SK-N-SH treated with all-trans-retinoic acid at 6 μM for 48 hours (cell line): ENCODE data around the gene UBL4B.
A peak's percentile ranks its signal among the peaks of the same experiment; 100 is the strongest.

ENCODE experiments used
- ATAC-seq: fragments of 200-7000 bp; cut with Tn5 transposase; 3 replicates; pipeline ENCODE4 v1.9.1; 2020; ENCODE audit warnings: mild to moderate bottlenecking, moderate library complexity
- ARNTL ChIP-seq: fragments of 450-650 bp; formaldehyde crosslinking; IDR thresholded peaks from 2 replicates; pipeline ENCODE4 v1.5.0; 2020; ENCODE audit warnings: low read depth, mild to moderate bottlenecking, moderate library complexity, borderline replicate concordance
- BACH2 ChIP-seq: fragments of 250-450 bp; sonication (Bioruptor Pico); IDR thresholded peaks from 2 replicates; pipeline ENCODE4 v1.9.0; 2021; ENCODE audit warnings: mild to moderate bottlenecking, borderline replicate concordance
- CSDC2 ChIP-seq: fragments of 250-450 bp; sonication (Bioruptor Pico); IDR thresholded peaks from 2 replicates; pipeline ENCODE4 v1.5.0; 2020; ENCODE audit warnings: mild to moderate bottlenecking, moderate library complexity
- ESRRG ChIP-seq: fragments of 250-450 bp; sonication (Bioruptor Pico); IDR thresholded peaks from 2 replicates; pipeline ENCODE4 v1.6.1; 2021; ENCODE audit warnings: mild to moderate bottlenecking
- GLIS3 ChIP-seq: fragments of 250-450 bp; sonication (Bioruptor Pico); IDR thresholded peaks from 2 replicates; pipeline ENCODE4 v1.5.0; 2020; ENCODE audit warnings: mild to moderate bottlenecking, moderate library complexity
- ISL1 ChIP-seq: fragments of 250-450 bp; sonication (Bioruptor Pico); IDR thresholded peaks from 2 replicates; pipeline ENCODE4 v2.1.2; 2022; ENCODE audit warnings: mild to moderate bottlenecking, moderate library complexity
- OSR1 ChIP-seq: fragments of 250-450 bp; sonication (Bioruptor Pico); IDR thresholded peaks from 2 replicates; pipeline ENCODE4 v1.8.0; 2022; ENCODE audit warnings: moderate library complexity, mild to moderate bottlenecking, inconsistent platforms
- PPARA ChIP-seq: fragments of 250-450 bp; sonication (Bioruptor Pico); IDR thresholded peaks from 2 replicates; pipeline ENCODE4 v1.5.0; 2020; ENCODE audit warnings: mild to moderate bottlenecking, borderline replicate concordance
- RARB ChIP-seq: fragments of 250-450 bp; sonication (Bioruptor Pico); IDR thresholded peaks from 2 replicates; pipeline ENCODE4 v1.8.0; 2021; ENCODE audit warnings: mild to moderate bottlenecking, moderate library complexity
- SNAI2 ChIP-seq: fragments of 250-450 bp; sonication (Bioruptor Pico); IDR thresholded peaks from 2 replicates; pipeline ENCODE4 v1.5.0; 2020; ENCODE audit warnings: mild to moderate bottlenecking, moderate library complexity
- TCF4 ChIP-seq: fragments of 250-450 bp; sonication (Bioruptor Pico); IDR thresholded peaks from 2 replicates; pipeline ENCODE4 v1.8.0; 2021; ENCODE audit warnings: mild to moderate bottlenecking, moderate library complexity, borderline replicate concordance
- TOX ChIP-seq: fragments of 250-450 bp; sonication (Bioruptor Pico); IDR thresholded peaks from 2 replicates; pipeline ENCODE4 v1.8.0; 2021; ENCODE audit warnings: mild to moderate bottlenecking, moderate library complexity, borderline replicate concordance
- ZC3H10 ChIP-seq: fragments of 250-450 bp; sonication (Bioruptor Pico); IDR thresholded peaks from 2 replicates; pipeline ENCODE4 v1.5.1; 2021; ENCODE audit warnings: mild to moderate bottlenecking, moderate library complexity
- ZFP30 ChIP-seq: fragments of 450-650 bp; formaldehyde crosslinking; IDR thresholded peaks from 2 replicates; pipeline ENCODE4 v1.5.0; 2022; ENCODE audit warnings: mild to moderate bottlenecking, moderate library complexity
- ZNF565 ChIP-seq: fragments of 450-650 bp; formaldehyde crosslinking; conservative IDR thresholded peaks from 2 replicates; pipeline ENCODE4 v1.5.0; 2020; ENCODE audit warnings: low read depth, mild to moderate bottlenecking, moderate library complexity
- ZNF70 ChIP-seq: fragments of 450-650 bp; formaldehyde crosslinking; IDR thresholded peaks from 2 replicates; pipeline ENCODE4 v1.5.0; 2020; ENCODE audit warnings: mild to moderate bottlenecking, moderate library complexity
- ZNF8 ChIP-seq: fragments of 450-650 bp; formaldehyde crosslinking; IDR thresholded peaks from 2 replicates; pipeline ENCODE4 v1.5.0; 2020; ENCODE audit warnings: mild to moderate bottlenecking, moderate library complexity
- TF ChIP-seq, protein P1 (sequence below): fragments of 250-450 bp; sonication (Bioruptor Pico); IDR thresholded peaks from 2 replicates; pipeline ENCODE4 v1.8.0; 2020; ENCODE audit warnings: mild to moderate bottlenecking, moderate library complexity, borderline replicate concordance
- TF ChIP-seq, protein P2 (sequence below): fragments of 250-450 bp; sonication (Bioruptor Pico); IDR thresholded peaks from 2 replicates; pipeline ENCODE4 v1.5.1; 2021; ENCODE audit warnings: mild to moderate bottlenecking, moderate library complexity
- TF ChIP-seq, protein P3 (sequence below): fragments of 250-450 bp; sonication (Bioruptor Pico); IDR thresholded peaks from 2 replicates; pipeline ENCODE4 v1.5.0; 2020; ENCODE audit warnings: mild to moderate bottlenecking, moderate library complexity

Gene UBL4B

GRCh38 chr1:110118636-110119396 lies 6.6 kb downstream of the UBL4B start:
- ATAC-seq = peak; percentile 44; the same call in 1 of the 3 replicates

DNA sequence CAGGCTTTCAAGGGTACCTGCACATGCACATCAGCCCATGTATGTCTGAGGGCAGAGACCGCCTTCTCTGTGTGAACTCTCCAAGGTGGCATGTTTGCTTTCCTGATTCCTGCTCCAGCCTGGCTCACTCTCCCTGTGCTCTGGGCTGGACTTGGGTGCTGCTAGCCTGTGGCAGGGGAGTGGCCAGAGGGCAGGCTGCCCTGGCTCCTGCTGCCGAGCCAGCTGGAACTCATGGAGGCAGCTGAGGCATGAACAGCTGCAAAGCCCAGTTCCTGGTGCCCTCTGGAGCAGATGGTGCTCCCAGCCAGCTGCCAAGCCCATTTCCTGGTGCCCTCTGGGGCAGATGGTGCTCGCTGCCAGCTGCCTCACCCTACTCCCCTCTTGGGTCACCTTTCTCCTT lies 7.6 kb downstream of the UBL4B start:
- no peak for ATAC-seq
- no peak for TF ChIP-seq ESRRG (CRISPR knock-in tag)
- TF ChIP-seq OSR1 (CRISPR knock-in tag) = no peak
- no peak for TF ChIP-seq ARNTL (CRISPR knock-in tag)
- no peak for TF ChIP-seq ISL1 (CRISPR knock-in tag)
- TF ChIP-seq TOX (CRISPR knock-in tag) = no peak
- no peak for TF ChIP-seq CSDC2
- TF ChIP-seq, protein P1, sequence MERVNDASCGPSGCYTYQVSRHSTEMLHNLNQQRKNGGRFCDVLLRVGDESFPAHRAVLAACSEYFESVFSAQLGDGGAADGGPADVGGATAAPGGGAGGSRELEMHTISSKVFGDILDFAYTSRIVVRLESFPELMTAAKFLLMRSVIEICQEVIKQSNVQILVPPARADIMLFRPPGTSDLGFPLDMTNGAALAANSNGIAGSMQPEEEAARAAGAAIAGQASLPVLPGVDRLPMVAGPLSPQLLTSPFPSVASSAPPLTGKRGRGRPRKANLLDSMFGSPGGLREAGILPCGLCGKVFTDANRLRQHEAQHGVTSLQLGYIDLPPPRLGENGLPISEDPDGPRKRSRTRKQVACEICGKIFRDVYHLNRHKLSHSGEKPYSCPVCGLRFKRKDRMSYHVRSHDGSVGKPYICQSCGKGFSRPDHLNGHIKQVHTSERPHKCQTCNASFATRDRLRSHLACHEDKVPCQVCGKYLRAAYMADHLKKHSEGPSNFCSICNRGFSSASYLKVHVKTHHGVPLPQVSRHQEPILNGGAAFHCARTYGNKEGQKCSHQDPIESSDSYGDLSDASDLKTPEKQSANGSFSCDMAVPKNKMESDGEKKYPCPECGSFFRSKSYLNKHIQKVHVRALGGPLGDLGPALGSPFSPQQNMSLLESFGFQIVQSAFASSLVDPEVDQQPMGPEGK (CRISPR knock-in tag) = no peak
- no peak for TF ChIP-seq ZNF70 (CRISPR knock-in tag)
- TF ChIP-seq ZNF8 (CRISPR knock-in tag) = no peak
- no peak for TF ChIP-seq ZNF565 (CRISPR knock-in tag)
- no peak for TF ChIP-seq BACH2
- no peak for TF ChIP-seq PPARA
- no peak for TF ChIP-seq SNAI2 (CRISPR knock-in tag)
- no peak for TF ChIP-seq TCF4
- no peak for TF ChIP-seq ZC3H10 (CRISPR knock-in tag)
- TF ChIP-seq GLIS3 = no peak
- TF ChIP-seq, protein P2, sequence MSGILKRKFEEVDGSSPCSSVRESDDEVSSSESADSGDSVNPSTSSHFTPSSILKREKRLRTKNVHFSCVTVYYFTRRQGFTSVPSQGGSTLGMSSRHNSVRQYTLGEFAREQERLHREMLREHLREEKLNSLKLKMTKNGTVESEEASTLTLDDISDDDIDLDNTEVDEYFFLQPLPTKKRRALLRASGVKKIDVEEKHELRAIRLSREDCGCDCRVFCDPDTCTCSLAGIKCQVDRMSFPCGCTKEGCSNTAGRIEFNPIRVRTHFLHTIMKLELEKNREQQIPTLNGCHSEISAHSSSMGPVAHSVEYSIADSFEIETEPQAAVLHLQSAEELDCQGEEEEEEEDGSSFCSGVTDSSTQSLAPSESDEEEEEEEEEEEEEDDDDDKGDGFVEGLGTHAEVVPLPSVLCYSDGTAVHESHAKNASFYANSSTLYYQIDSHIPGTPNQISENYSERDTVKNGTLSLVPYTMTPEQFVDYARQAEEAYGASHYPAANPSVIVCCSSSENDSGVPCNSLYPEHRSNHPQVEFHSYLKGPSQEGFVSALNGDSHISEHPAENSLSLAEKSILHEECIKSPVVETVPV (CRISPR knock-in tag) = no peak
- TF ChIP-seq, protein P3, sequence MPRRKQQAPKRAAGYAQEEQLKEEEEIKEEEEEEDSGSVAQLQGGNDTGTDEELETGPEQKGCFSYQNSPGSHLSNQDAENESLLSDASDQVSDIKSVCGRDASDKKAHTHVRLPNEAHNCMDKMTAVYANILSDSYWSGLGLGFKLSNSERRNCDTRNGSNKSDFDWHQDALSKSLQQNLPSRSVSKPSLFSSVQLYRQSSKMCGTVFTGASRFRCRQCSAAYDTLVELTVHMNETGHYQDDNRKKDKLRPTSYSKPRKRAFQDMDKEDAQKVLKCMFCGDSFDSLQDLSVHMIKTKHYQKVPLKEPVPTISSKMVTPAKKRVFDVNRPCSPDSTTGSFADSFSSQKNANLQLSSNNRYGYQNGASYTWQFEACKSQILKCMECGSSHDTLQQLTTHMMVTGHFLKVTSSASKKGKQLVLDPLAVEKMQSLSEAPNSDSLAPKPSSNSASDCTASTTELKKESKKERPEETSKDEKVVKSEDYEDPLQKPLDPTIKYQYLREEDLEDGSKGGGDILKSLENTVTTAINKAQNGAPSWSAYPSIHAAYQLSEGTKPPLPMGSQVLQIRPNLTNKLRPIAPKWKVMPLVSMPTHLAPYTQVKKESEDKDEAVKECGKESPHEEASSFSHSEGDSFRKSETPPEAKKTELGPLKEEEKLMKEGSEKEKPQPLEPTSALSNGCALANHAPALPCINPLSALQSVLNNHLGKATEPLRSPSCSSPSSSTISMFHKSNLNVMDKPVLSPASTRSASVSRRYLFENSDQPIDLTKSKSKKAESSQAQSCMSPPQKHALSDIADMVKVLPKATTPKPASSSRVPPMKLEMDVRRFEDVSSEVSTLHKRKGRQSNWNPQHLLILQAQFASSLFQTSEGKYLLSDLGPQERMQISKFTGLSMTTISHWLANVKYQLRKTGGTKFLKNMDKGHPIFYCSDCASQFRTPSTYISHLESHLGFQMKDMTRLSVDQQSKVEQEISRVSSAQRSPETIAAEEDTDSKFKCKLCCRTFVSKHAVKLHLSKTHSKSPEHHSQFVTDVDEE = no peak

More at GRCh38 chr1:110118636-110119396, 6.6 kb downstream of the UBL4B start:
- TF ChIP-seq RARB = no peak
- TF ChIP-seq ARNTL (CRISPR knock-in tag) = no peak
- TF ChIP-seq, protein P2 (CRISPR knock-in tag) = no peak

DNA sequence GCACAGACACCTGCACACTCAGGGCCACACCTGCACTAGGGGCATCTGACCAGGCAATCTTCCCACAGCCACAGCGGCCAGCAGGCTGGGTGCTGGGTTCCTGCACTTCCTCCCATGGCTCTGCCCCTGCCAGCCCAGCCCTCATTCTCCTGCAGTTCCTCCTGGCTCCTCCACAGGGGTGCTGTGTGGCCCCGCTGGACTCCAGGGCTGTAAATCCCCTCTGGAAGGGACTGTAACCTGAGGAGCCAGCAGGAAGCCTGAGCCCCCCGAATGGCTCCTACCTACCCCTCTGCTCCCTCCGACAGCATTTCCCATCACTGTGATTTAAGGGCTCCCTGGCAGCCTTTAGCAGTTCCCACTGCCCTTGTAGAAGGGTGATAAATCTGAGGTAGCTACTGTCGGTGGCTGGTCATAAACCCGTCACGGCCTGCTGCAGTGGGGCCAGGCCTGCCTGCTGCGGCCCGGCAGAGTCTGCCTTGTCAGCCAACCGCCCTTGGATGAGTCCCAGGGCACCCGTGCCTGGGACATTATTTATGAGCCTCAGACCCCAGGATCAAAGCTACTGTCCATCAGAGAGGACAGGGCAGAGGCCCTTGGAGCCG lies 8.8 kb downstream of the UBL4B start:
- TF ChIP-seq PPARA = no peak
- ATAC-seq = no peak

DNA sequence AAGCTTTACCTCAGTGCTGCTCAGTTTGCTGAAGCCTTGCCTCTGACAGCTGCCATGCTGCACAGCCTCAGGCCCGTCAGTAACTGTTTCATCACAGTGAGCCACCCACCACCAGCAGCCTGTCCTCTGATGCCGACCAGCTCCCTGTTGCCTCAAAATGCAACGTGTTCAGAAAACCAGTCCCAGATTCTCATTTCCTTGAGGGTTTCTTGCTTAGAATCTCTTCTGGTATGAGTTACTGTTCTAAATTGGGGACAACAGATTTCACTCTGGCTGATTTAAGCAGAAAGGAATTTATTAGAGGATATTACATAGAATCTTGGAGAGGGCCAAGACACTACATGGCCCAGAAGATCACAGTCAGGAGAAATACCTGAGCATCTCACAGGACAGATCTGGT lies 11.0 kb downstream of the UBL4B start:
- peak; percentile 32; the same call in 2 of the 3 replicates for ATAC-seq

More for the DNA sequence above, 11.0 kb downstream of the UBL4B start:
- no peak for TF ChIP-seq ZNF565 (CRISPR knock-in tag)
- no peak for TF ChIP-seq ZNF70 (CRISPR knock-in tag)
- TF ChIP-seq ARNTL (CRISPR knock-in tag) = no peak
- TF ChIP-seq GLIS3 = no peak
- TF ChIP-seq ZFP30 (CRISPR knock-in tag) = no peak
- TF ChIP-seq TOX (CRISPR knock-in tag) = no peak
- TF ChIP-seq, protein P3 = no peak
- no peak for TF ChIP-seq ZC3H10 (CRISPR knock-in tag)
- TF ChIP-seq BACH2 = no peak
- no peak for TF ChIP-seq CSDC2
